HepG2 (cell line): ENCODE results near the gene HSPA1B. TPM values are rescaled to one million over a fixed set of nuclear protein-coding genes. Genes with fewer than 3 reads are reported as not detected.

Experiments used
- ELF1 ChIP-seq: sonication (generic); formaldehyde crosslinking; IDR thresholded peaks from 2 replicates; pipeline ENCODE4 v1.4.0; 2020; ENCODE audit warnings: missing genetic modification reagents
- ELF4 ChIP-seq: sonication (generic); formaldehyde crosslinking; IDR thresholded peaks from 2 replicates; pipeline ENCODE4 v1.5.0; 2020; ENCODE audit warnings: missing genetic modification reagents, mild to moderate bottlenecking, moderate library complexity, borderline replicate concordance
- FOSL2 ChIP-seq: sonication (generic); formaldehyde crosslinking; IDR thresholded peaks from 2 replicates; pipeline ENCODE4 v1.4.0; 2020; ENCODE audit warnings: missing genetic modification reagents
- FOXC1 ChIP-seq: sonication (generic); formaldehyde crosslinking; IDR thresholded peaks from 2 replicates; pipeline ENCODE4 v1.8.0; 2022; ENCODE audit warnings: mild to moderate bottlenecking, missing genetic modification reagents, borderline replicate concordance
- HDAC2 ChIP-seq: sonication (generic); formaldehyde crosslinking; IDR thresholded peaks from 2 replicates; pipeline ENCODE4 v1.4.0; 2020; ENCODE audit warnings: missing genetic modification reagents
- MAFF ChIP-seq: IDR thresholded peaks from 2 replicates; pipeline ENCODE4 v1.6.1; 2011; ENCODE audit warnings: low read depth, low read length, improper control_type of control experiment
- NONO ChIP-seq, 2 experiments: fragments of 450-650 bp in 1 of 2; sonication (generic) in 1 of 2; formaldehyde crosslinking in 1 of 2; IDR thresholded peaks in 1 of 2; conservative IDR thresholded peaks in 1 of 2; 2 replicates each; pipeline versions ENCODE4 v1.6.1 to v1.8.0; 2017 to 2022; ENCODE audit warnings: mild to moderate bottlenecking in 1 of 2, missing genetic modification reagents in 1 of 2, moderate library complexity in 1 of 2
- PBX3 ChIP-seq: sonication (generic); formaldehyde crosslinking; IDR thresholded peaks from 2 replicates; pipeline ENCODE4 v1.8.1; 2023; ENCODE audit warnings: missing genetic modification reagents, inconsistent platforms, borderline replicate concordance
- SOX13 ChIP-seq, 3 experiments: fragments of 450-650 bp in 1 of 3; sonication (generic) in 1 of 3; formaldehyde crosslinking in 1 of 3; IDR thresholded peaks in 2 of 3; conservative IDR thresholded peaks in 1 of 3; 2 replicates each; pipeline versions ENCODE4 v1.5.0 to v1.6.1; 2016 to 2020; ENCODE audit warnings: antibody characterized with exemption in 1 of 3, mild to moderate bottlenecking in 1 of 3, missing compliant biosample characterization in 1 of 3, missing genetic modification reagents in 1 of 3, moderate library complexity in 1 of 3
- TAF1 ChIP-seq: sonication (generic); formaldehyde crosslinking; IDR thresholded peaks from 2 replicates; pipeline ENCODE4 v1.4.0; 2020; ENCODE audit warnings: missing genetic modification reagents
- U2AF2 ChIP-seq: fragments of 200-400 bp; formaldehyde crosslinking; IDR thresholded peaks from 2 replicates; pipeline ENCODE4 v1.6.1; 2017; ENCODE audit warnings: low read depth, mild to moderate bottlenecking, low read length
- ZFX ChIP-seq: sonication (generic); formaldehyde crosslinking; IDR thresholded peaks from 2 replicates; pipeline ENCODE4 v1.4.0; 2020; ENCODE audit warnings: mild to moderate bottlenecking, low read depth, missing genetic modification reagents, moderate library complexity
- ZFY ChIP-seq: sonication (generic); formaldehyde crosslinking; IDR thresholded peaks from 2 replicates; pipeline ENCODE4 v1.4.0; 2020; ENCODE audit warnings: missing genetic modification reagents
- ZNF333 ChIP-seq: sonication (generic); formaldehyde crosslinking; IDR thresholded peaks from 2 replicates; pipeline ENCODE4 v1.4.0; 2020; ENCODE audit warnings: mild to moderate bottlenecking, missing genetic modification reagents, borderline replicate concordance
- ZNF629 ChIP-seq: sonication (generic); formaldehyde crosslinking; conservative IDR thresholded peaks from 2 replicates; pipeline ENCODE4 v1.5.0; 2020; ENCODE audit warnings: missing genetic modification reagents
- ZNF781 ChIP-seq: sonication (generic); formaldehyde crosslinking; IDR thresholded peaks from 2 replicates; pipeline ENCODE4 v1.5.1; 2020; ENCODE audit warnings: borderline replicate concordance, mild to moderate bottlenecking, missing genetic modification reagents; ENCODE audit errors: not compliant biosample characterization
- ZZZ3 ChIP-seq: sonication (generic); formaldehyde crosslinking; IDR thresholded peaks from 2 replicates; pipeline ENCODE4 v1.4.0; 2020; ENCODE audit warnings: missing genetic modification reagents, mild to moderate bottlenecking, borderline replicate concordance
- polyA plus RNA-seq, 8 experiments: library from polyadenylated mRNA; depleted of rRNA in 3 of 8; stranded (reverse) in 7 of 8; unstranded in 1 of 8; fragments of >200 nt; fragmentation: Illumina TruSeq in 4 of 8; extraction: Trizol in 4 of 8; gene quantifications; 2 replicates each; pipeline versions ENCODE4 v1.2.1 to v1.2.3, GENCODE V29; 2011 to 2016; ENCODE audit warnings: low read depth in 4 of 8, missing spikeins in 1 of 8, mixed read lengths in 1 of 8; ENCODE audit not compliant: insufficient read depth in 1 of 8
- total RNA-seq, 5 experiments: library from RNA; depleted of rRNA; stranded (reverse); fragments of >200 nt; fragmentation: Illumina TruSeq; extraction: Trizol; gene quantifications; 2 replicates each; pipeline ENCODE4 v1.2.3, GENCODE V29; 2016; ENCODE audit warnings: low read depth in 1 of 5
- TF ChIP-seq, protein P1 (sequence below), 2 experiments: sonication (generic) in 1 of 2; formaldehyde crosslinking in 1 of 2; IDR thresholded peaks; 2 replicates each; pipeline versions ENCODE4 v1.5.1 to v1.6.1; 2011 to 2020; ENCODE audit warnings: borderline replicate concordance in 1 of 2, low read depth in 1 of 2, low read length in 1 of 2, mild to moderate bottlenecking in 1 of 2, missing genetic modification reagents in 1 of 2, moderate library complexity in 1 of 2
- TF ChIP-seq, protein P2 (sequence below): sonication (generic); formaldehyde crosslinking; IDR thresholded peaks from 2 replicates; pipeline ENCODE4 v1.5.1; 2020; ENCODE audit warnings: mild to moderate bottlenecking, missing genetic modification reagents, moderate library complexity

Gene HSPA1B
- total and polyA plus RNA-seq, 2 of the 13 experiments (the other 11 are each of a cell fraction or from before 2014, with no cell fraction given): 26.0 to 186 TPM

- TF ChIP-seq TAF1 (peak; percentile 65), ZNF333 (CRISPR knock-in tag) (0 out of 2 replicates have a peak, but pooled peaks have one; percentile 54), HDAC2 (peak; percentile 11; the same call in 1 of the 2 replicates), PBX3 (CRISPR knock-in tag) (no peak), U2AF2 (no peak), NONO (IDR thresholded peaks at IDR 0.05) (no peak), NONO (CRISPR knock-in tag; conservative IDR thresholded peaks at IDR 0.05) (peak; percentile 51; the same call in 1 of the 2 replicates), SOX13 (IDR thresholded peaks at IDR 0.05) (no peak), SOX13 (CRISPR knock-in tag; conservative IDR thresholded peaks at IDR 0.05 in 1 of 2, IDR thresholded peaks at IDR 0.05 in 1 of 2) (peak in 1 of 2 experiments; percentile 7; a peak in 1 of 4 replicates), ZNF781 (peak; percentile 26), ELF4 (peak; percentile 44; the same call in 1 of the 2 replicates), MAFF (0 out of 2 replicates have a peak, but pooled peaks have one; percentile 19), ZNF629 (CRISPR knock-in tag) (0 out of 2 replicates have a peak, but pooled peaks have one; percentile 6), ZFX (CRISPR knock-in tag) (peak; percentile 47), ZFY (no peak), ZZZ3 (0 out of 2 replicates have a peak, but pooled peaks have one; percentile 47), FOSL2 (CRISPR knock-in tag) (peak; percentile 30; the same call in 1 of the 2 replicates), FOXC1 (CRISPR knock-in tag) (peak; percentile 23; the same call in 1 of the 2 replicates), ELF1 (no peak; the same call in 1 of the 2 replicates)
- TF ChIP-seq, protein P1, sequence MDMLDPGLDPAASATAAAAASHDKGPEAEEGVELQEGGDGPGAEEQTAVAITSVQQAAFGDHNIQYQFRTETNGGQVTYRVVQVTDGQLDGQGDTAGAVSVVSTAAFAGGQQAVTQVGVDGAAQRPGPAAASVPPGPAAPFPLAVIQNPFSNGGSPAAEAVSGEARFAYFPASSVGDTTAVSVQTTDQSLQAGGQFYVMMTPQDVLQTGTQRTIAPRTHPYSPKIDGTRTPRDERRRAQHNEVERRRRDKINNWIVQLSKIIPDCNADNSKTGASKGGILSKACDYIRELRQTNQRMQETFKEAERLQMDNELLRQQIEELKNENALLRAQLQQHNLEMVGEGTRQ (IDR thresholded peaks at IDR 0.05; ENCODE audit: low read depth, low read length): 0 out of 2 replicates have a peak, but pooled peaks have one; percentile 12
- TF ChIP-seq, protein P1 (CRISPR knock-in tag; IDR thresholded peaks at IDR 0.05; ENCODE audit: borderline replicate concordance): no peak
- TF ChIP-seq, protein P2, sequence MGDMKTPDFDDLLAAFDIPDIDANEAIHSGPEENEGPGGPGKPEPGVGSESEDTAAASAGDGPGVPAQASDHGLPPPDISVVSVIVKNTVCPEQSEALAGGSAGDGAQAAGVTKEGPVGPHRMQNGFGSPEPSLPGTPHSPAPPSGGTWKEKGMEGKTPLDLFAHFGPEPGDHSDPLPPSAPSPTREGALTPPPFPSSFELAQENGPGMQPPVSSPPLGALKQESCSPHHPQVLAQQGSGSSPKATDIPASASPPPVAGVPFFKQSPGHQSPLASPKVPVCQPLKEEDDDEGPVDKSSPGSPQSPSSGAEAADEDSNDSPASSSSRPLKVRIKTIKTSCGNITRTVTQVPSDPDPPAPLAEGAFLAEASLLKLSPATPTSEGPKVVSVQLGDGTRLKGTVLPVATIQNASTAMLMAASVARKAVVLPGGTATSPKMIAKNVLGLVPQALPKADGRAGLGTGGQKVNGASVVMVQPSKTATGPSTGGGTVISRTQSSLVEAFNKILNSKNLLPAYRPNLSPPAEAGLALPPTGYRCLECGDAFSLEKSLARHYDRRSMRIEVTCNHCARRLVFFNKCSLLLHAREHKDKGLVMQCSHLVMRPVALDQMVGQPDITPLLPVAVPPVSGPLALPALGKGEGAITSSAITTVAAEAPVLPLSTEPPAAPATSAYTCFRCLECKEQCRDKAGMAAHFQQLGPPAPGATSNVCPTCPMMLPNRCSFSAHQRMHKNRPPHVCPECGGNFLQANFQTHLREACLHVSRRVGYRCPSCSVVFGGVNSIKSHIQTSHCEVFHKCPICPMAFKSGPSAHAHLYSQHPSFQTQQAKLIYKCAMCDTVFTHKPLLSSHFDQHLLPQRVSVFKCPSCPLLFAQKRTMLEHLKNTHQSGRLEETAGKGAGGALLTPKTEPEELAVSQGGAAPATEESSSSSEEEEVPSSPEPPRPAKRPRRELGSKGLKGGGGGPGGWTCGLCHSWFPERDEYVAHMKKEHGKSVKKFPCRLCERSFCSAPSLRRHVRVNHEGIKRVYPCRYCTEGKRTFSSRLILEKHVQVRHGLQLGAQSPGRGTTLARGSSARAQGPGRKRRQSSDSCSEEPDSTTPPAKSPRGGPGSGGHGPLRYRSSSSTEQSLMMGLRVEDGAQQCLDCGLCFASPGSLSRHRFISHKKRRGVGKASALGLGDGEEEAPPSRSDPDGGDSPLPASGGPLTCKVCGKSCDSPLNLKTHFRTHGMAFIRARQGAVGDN (CRISPR knock-in tag): peak; percentile 44
Observed at GRCh38 chr6:31822036-31822821, 5.3 kb upstream of the HSPA1B start (continued).
